Measurements from ENCODE around the gene BST1. TPM values are rescaled to one million over a fixed set of nuclear protein-coding genes. Genes with fewer than 3 reads are reported as not detected.
A peak's percentile ranks its signal among the peaks of the same experiment; 100 is the strongest.

Gene BST1
- total and polyA plus RNA-seq, 4 donors = 4.1 to 53.5 (median 11.0) TPM

GRCh38 chr4:15714646-15715435 is 12.0 kb downstream of the BST1 start:
- 71 to 87% methylated on average over 8 of the region's 8 CpGs for WGBS, 2 donors
- Histone ChIP-seq H3K27ac (ENCODE audit: low read depth in 1 of 2, low read length in 1 of 2) (no peak overlapping the region), H3K4me3 (no peak overlapping the region), H3K9ac (ENCODE audit: insufficient read depth in 1 of 2, low read length in 2 of 2) (no peak overlapping the region), H3K27me3 (ENCODE audit: control insufficient read depth in 3 of 3, insufficient read depth in 3 of 3, low read length in 2 of 3) (no peaks in the 10 kb centered on the region), H3K4me1 (ENCODE audit: control insufficient read depth in 5 of 5, insufficient read depth in 5 of 5, low read length in 5 of 5) (peaks cover 0 to 11% (median 3%) of the 10 kb centered on the region in 5 donors), H3K9me3 (ENCODE audit: control insufficient read depth in 4 of 4, insufficient read depth in 3 of 4, low read length in 3 of 4) (no peaks in the 10 kb centered on the region), H3K36me3 (ENCODE audit: control insufficient read depth in 4 of 4, insufficient read depth in 4 of 4, low read length in 4 of 4) (no peaks in the 10 kb centered on the region)
- ATAC-seq (ENCODE audit: insufficient read depth, low FRiP score) = no peak
- DNase-seq = peak; percentile 79 to 91 (median 89)
- TF ChIP-seq, protein P1, sequence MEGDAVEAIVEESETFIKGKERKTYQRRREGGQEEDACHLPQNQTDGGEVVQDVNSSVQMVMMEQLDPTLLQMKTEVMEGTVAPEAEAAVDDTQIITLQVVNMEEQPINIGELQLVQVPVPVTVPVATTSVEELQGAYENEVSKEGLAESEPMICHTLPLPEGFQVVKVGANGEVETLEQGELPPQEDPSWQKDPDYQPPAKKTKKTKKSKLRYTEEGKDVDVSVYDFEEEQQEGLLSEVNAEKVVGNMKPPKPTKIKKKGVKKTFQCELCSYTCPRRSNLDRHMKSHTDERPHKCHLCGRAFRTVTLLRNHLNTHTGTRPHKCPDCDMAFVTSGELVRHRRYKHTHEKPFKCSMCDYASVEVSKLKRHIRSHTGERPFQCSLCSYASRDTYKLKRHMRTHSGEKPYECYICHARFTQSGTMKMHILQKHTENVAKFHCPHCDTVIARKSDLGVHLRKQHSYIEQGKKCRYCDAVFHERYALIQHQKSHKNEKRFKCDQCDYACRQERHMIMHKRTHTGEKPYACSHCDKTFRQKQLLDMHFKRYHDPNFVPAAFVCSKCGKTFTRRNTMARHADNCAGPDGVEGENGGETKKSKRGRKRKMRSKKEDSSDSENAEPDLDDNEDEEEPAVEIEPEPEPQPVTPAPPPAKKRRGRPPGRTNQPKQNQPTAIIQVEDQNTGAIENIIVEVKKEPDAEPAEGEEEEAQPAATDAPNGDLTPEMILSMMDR (IDR thresholded peaks at IDR 0.05; ENCODE audit: control extremely low read depth, extremely low read depth) = no peak

GRCh38 chr4:15716115-15716514 is 13.2 kb downstream of the BST1 start:
- Histone ChIP-seq H3K4me1 (ENCODE audit: control insufficient read depth in 5 of 5, insufficient read depth in 5 of 5, low read length in 5 of 5) (peaks cover 0 to 11% (median 3%) of the 10 kb centered on the region in 5 donors), H3K36me3 (ENCODE audit: control insufficient read depth in 4 of 4, insufficient read depth in 4 of 4, low read length in 4 of 4) (no peaks in the 10 kb centered on the region), H3K9me3 (ENCODE audit: control insufficient read depth in 4 of 4, insufficient read depth in 3 of 4, low read length in 3 of 4) (no peaks in the 10 kb centered on the region), H3K27ac (ENCODE audit: low read depth in 1 of 2, low read length in 1 of 2) (no peak overlapping the region), H3K27me3 (ENCODE audit: control insufficient read depth in 3 of 3, insufficient read depth in 3 of 3, low read length in 2 of 3) (no peaks in the 10 kb centered on the region), H3K4me3 (no peak overlapping the region), H3K9ac (ENCODE audit: insufficient read depth in 1 of 2, low read length in 2 of 2) (no peak overlapping the region)
- DNase-seq (peak in 2 of 3 donors; percentile 25 to 55), ATAC-seq (ENCODE audit: insufficient read depth, low FRiP score) (no peak)
- TF ChIP-seq, protein P1 (IDR thresholded peaks at IDR 0.05; ENCODE audit: control extremely low read depth, extremely low read depth) = no peak
- WGBS, 2 donors = 67 to 87% methylated on average over 3 of the region's 3 CpGs

GRCh38 chr4:15717086-15717485 is 14.2 kb downstream of the BST1 start:
- WGBS, 2 donors = 67 to 87% methylated on average over 6 of the region's 6 CpGs
- Histone ChIP-seq H3K36me3 (ENCODE audit: control insufficient read depth in 4 of 4, insufficient read depth in 4 of 4, low read length in 4 of 4) (no peaks in the 10 kb centered on the region), H3K4me3 (no peak overlapping the region), H3K9me3 (ENCODE audit: control insufficient read depth in 4 of 4, insufficient read depth in 3 of 4, low read length in 3 of 4) (peaks cover 0 to 2% (median 0%) of the 10 kb centered on the region in 4 donors), H3K9ac (ENCODE audit: insufficient read depth in 1 of 2, low read length in 2 of 2) (no peak overlapping the region), H3K4me1 (ENCODE audit: control insufficient read depth in 5 of 5, insufficient read depth in 5 of 5, low read length in 5 of 5) (peaks cover 0 to 11% (median 3%) of the 10 kb centered on the region in 5 donors), H3K27ac (ENCODE audit: low read depth in 1 of 2, low read length in 1 of 2) (no peak overlapping the region), H3K27me3 (ENCODE audit: control insufficient read depth in 3 of 3, insufficient read depth in 3 of 3, low read length in 2 of 3) (no peaks in the 10 kb centered on the region)
- TF ChIP-seq, protein P1 (IDR thresholded peaks at IDR 0.05; ENCODE audit: control extremely low read depth, extremely low read depth) = no peak
- DNase-seq (no peak), ATAC-seq (ENCODE audit: insufficient read depth, low FRiP score) (no peak)
